HepG2 (cell line): ENCODE data around the gene PANX1. TPM values are rescaled to one million over a fixed set of nuclear protein-coding genes. Genes with fewer than 3 reads are reported as not detected.

Source experiments
- ATAC-seq: fragments of 200-7000 bp; cut with Tn5 transposase; 3 replicates; pipeline ENCODE4 v1.9.1; 2020; ENCODE audit warnings: mild to moderate bottlenecking, moderate library complexity
- BruUV-seq: library from RNA; stranded (reverse); fragments of 400-500 nt; replicated peaks from 2 replicates; lab custom pipeline; 2021; lab: Mats Ljungman, UMichigan
- CTCF ChIA-PET: fragments of 300-600 bp; formaldehyde crosslinking; extraction: SDS; loops from one replicate; lab custom pipeline; 2021; ENCODE audit warnings: low total read pairs, inconsistent platforms, low intra/inter-chr PET ratio; lab: Yijun Ruan, JAX
- POLR2A ChIA-PET: fragments of 350-600 bp; sonication (Branson Sonifier 250); formaldehyde crosslinking; loops from one replicate; lab custom pipeline; 2020; ENCODE audit warnings: antibody characterized with exemption, inconsistent platforms; lab: Yijun Ruan, JAX
- DNase-seq: peaks from one replicate; pipeline ENCODE4 v3.0.0-alpha.2; 2015; ENCODE audit warnings: low spot score
- FAIRE-seq: peaks from 3 replicates; lab custom pipeline; 2011; peaks lifted over from hg19 to GRCh38; lab: Jason Lieb, UNC
- H2AFZ ChIP-seq: one replicate; pipeline ENCODE4 v1.6.1; 2011; ENCODE audit warnings: low read length, inconsistent platforms
- H3K27ac ChIP-seq: fragments of 300-600 bp; 3 replicates; pipeline ENCODE4 v1.8.0; 2011; ENCODE audit warnings: mixed run types, mild to moderate bottlenecking, mixed read lengths, low read length, inconsistent platforms; ENCODE audit not compliant: insufficient read depth; ENCODE audit errors: extremely low read length
- H3K27me3 ChIP-seq, 2 experiments: fragments of 200-600 bp in 1 of 2; 2 replicates in 1 of 2; 3 replicates in 1 of 2; pipeline versions ENCODE4 v1.6.0 to v1.8.0; 2011; ENCODE audit warnings: low read length in 2 of 2, mild to moderate bottlenecking in 2 of 2, moderate library complexity in 2 of 2, inconsistent platforms in 1 of 2; ENCODE audit not compliant: insufficient read depth in 2 of 2, control insufficient read depth in 1 of 2
- H3K36me3 ChIP-seq, 2 experiments: fragments of 200-600 bp in 1 of 2; replicated peaks in 1 of 2; 2 replicates in 1 of 2; 3 replicates in 1 of 2; pipeline versions ENCODE4 v1.5.1 to v1.8.0; 2011; ENCODE audit warnings: low read length in 2 of 2, inconsistent platforms in 1 of 2; ENCODE audit not compliant: insufficient read depth in 2 of 2, control insufficient read depth in 1 of 2
- H3K4me1 ChIP-seq: 2 replicates; pipeline ENCODE4 v1.5.1; 2012; ENCODE audit warnings: low read length, inconsistent platforms; ENCODE audit not compliant: insufficient read depth
- H3K4me2 ChIP-seq: 2 replicates; pipeline ENCODE4 v1.6.0; 2011; ENCODE audit warnings: low read depth, low read length, inconsistent platforms
- H3K4me3 ChIP-seq, 3 experiments: fragments of 200-600 bp in 1 of 3; sonication (generic), shearing (Covaris generic) in 1 of 3; replicated peaks in 1 of 3; 2 replicates each; pipeline ENCODE4 v1.5.1; 2011 to 2016; ENCODE audit warnings: low read length in 3 of 3, inconsistent platforms in 2 of 3, low read depth in 2 of 3, mild to moderate bottlenecking in 2 of 3, control low read depth in 1 of 3, mixed read lengths in 1 of 3; ENCODE audit not compliant: insufficient read depth in 1 of 3
- H3K79me2 ChIP-seq: one replicate; pipeline ENCODE4 v1.6.1; 2011; ENCODE audit warnings: low read length, inconsistent platforms; ENCODE audit not compliant: insufficient read depth
- H3K9ac ChIP-seq: 2 replicates; pipeline ENCODE4 v1.6.0; 2011; ENCODE audit warnings: mild to moderate bottlenecking, low read depth, low read length, inconsistent platforms; ENCODE audit not compliant: insufficient read depth
- H3K9me3 ChIP-seq: 2 replicates; pipeline ENCODE4 v1.5.1; 2012; ENCODE audit warnings: mild to moderate bottlenecking, low read length
- H4K20me1 ChIP-seq: 2 replicates; pipeline ENCODE4 v1.6.0; 2011; ENCODE audit warnings: inconsistent platforms, mild to moderate bottlenecking, low read length, moderate library complexity; ENCODE audit not compliant: insufficient read depth
- AKAP8 ChIP-seq: sonication (generic); formaldehyde crosslinking; IDR thresholded peaks from 2 replicates; pipeline ENCODE4 v1.5.1; 2020; ENCODE audit warnings: mild to moderate bottlenecking, missing genetic modification reagents
- CHD2 ChIP-seq: IDR thresholded peaks from 2 replicates; pipeline ENCODE4 v1.6.1; 2011; ENCODE audit warnings: low read depth, low read length, improper control_type of control experiment
- GATAD2A ChIP-seq: IDR thresholded peaks from 2 replicates; pipeline ENCODE4 v1.6.1; 2016
- IRX3 ChIP-seq: sonication (generic); formaldehyde crosslinking; IDR thresholded peaks from 2 replicates; pipeline ENCODE4 v1.8.1; 2023; ENCODE audit warnings: mild to moderate bottlenecking, low read depth, missing genetic modification reagents, borderline replicate concordance
- KDM5A ChIP-seq: fragments of 200-600 bp; sonication (generic); IDR thresholded peaks from 2 replicates; pipeline ENCODE4 v1.7.0; 2018; ENCODE audit warnings: antibody characterized with exemption, mild to moderate bottlenecking, low read length, borderline replicate concordance
- KLF13 ChIP-seq: sonication (generic); formaldehyde crosslinking; IDR thresholded peaks from 2 replicates; pipeline ENCODE4 v1.4.0; 2020; ENCODE audit warnings: mild to moderate bottlenecking, missing genetic modification reagents
- SMAD3 ChIP-seq: sonication (generic); formaldehyde crosslinking; IDR thresholded peaks from 2 replicates; pipeline ENCODE4 v1.4.0; 2020; ENCODE audit warnings: missing genetic modification reagents
- SRY ChIP-seq: sonication (generic); formaldehyde crosslinking; IDR thresholded peaks from 2 replicates; pipeline ENCODE4 v1.8.0; 2022; ENCODE audit warnings: mild to moderate bottlenecking, missing genetic modification reagents
- ZBTB3 ChIP-seq: sonication (generic); formaldehyde crosslinking; IDR thresholded peaks from 2 replicates; pipeline ENCODE4 v1.4.0; 2020; ENCODE audit warnings: low read depth, mild to moderate bottlenecking, moderate library complexity, missing genetic modification reagents, borderline replicate concordance
- ZNF354B ChIP-seq: sonication (generic); formaldehyde crosslinking; IDR thresholded peaks from 2 replicates; pipeline ENCODE4 v1.8.0; 2022; ENCODE audit warnings: mild to moderate bottlenecking, missing genetic modification reagents
- ZSCAN31 ChIP-seq: sonication (generic); formaldehyde crosslinking; IDR thresholded peaks from 2 replicates; pipeline ENCODE4 v1.5.0; 2020; ENCODE audit warnings: low read depth, mild to moderate bottlenecking, missing genetic modification reagents
- WGBS: methylation state at CpG from one replicate; pipeline ENCODE4 v1.1.6; 2017; ENCODE audit warnings: low lambda C conversion rate; 5-methylcytosine and 5-hydroxymethylcytosine counted together
- in situ Hi-C: cut with HindIII; loops from 2 replicates; pipeline ENCODE4 v1.10.0; 2017; ENCODE audit warnings: low pct_unique_long_range_greater_than_20kb; ENCODE audit not compliant: extremely low pct_ligation_motif_present
- intact Hi-C: fragments of 100-400 bp; cut with micrococcal nuclease; formaldehyde crosslinking; loops from one replicate; pipeline ENCODE4 v1.10.0; 2022; ENCODE audit not compliant: unreplicated experiment
- polyA plus RNA-seq, 8 experiments: library from polyadenylated mRNA; depleted of rRNA in 3 of 8; stranded (reverse) in 7 of 8; unstranded in 1 of 8; fragments of >200 nt; fragmentation: Illumina TruSeq in 4 of 8; extraction: Trizol in 4 of 8; gene quantifications; 2 replicates each; pipeline versions ENCODE4 v1.2.1 to v1.2.3, GENCODE V29; 2011 to 2016; ENCODE audit warnings: low read depth in 4 of 8, missing spikeins in 1 of 8, mixed read lengths in 1 of 8; ENCODE audit not compliant: insufficient read depth in 1 of 8
- total RNA-seq, 5 experiments: library from RNA; depleted of rRNA; stranded (reverse); fragments of >200 nt; fragmentation: Illumina TruSeq; extraction: Trizol; gene quantifications; 2 replicates each; pipeline ENCODE4 v1.2.3, GENCODE V29; 2016; ENCODE audit warnings: low read depth in 1 of 5
- TF ChIP-seq, protein P1 (sequence below): sonication (generic); formaldehyde crosslinking; conservative IDR thresholded peaks from 2 replicates; pipeline ENCODE4 v1.8.1; 2023; ENCODE audit warnings: missing genetic modification reagents

The PANX1 gene
- total and polyA plus RNA-seq, 2 of the 13 experiments (the other 11 are each of a cell fraction or from before 2014, with no cell fraction given): 8.3 to 24.8 TPM

DNA sequence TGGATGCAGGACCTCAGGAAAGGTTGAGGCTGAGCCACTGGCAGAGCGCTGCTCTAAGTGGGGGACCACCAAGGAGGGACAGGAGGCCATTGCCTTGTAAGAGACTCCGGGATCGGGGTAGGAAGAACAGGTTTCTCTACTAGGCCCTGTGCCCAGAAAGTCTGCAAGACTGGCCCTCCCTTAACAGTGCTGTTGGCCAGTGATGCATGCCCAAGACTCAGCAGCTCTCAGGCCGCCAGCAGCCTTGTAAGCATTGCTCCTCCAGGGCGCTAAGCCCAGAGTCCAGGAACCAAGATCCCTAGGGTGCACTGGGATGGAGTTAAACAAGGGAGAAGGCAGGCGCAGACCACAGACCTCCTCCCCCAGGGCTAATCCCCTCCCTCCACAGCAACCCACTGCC, 39.3 kb upstream of the PANX1 start:
- Histone ChIP-seq H4K20me1 (no peaks in the 10 kb centered on the region), H3K36me3 (no peaks in the 10 kb centered on the region), H3K9ac (no peak overlapping the region), H3K27me3 (no peaks in the 10 kb centered on the region), H3K4me2 (no peak overlapping the region), H3K4me3 (no peak overlapping the region)
- no peak for DNase-seq
- BruUV-seq: no TSS peak
- in situ Hi-C loops: no loop called here
- CTCF ChIA-PET: no interaction called here
- POLR2A ChIA-PET: no interaction called here
- WGBS: 70% methylated on average over 4 of the region's 6 CpGs
- TF ChIP-seq GATAD2A (CRISPR knock-in tag) (no peak), ZBTB3 (CRISPR knock-in tag) (no peak), KLF13 (CRISPR knock-in tag) (no peak), SRY (CRISPR knock-in tag) (no peak), AKAP8 (CRISPR knock-in tag) (no peak), KDM5A (no peak), ZNF354B (CRISPR knock-in tag) (no peak), ZSCAN31 (CRISPR knock-in tag) (no peak), SMAD3 (CRISPR knock-in tag) (no peak), CHD2 (no peak), IRX3 (no peak)
- TF ChIP-seq, protein P1, sequence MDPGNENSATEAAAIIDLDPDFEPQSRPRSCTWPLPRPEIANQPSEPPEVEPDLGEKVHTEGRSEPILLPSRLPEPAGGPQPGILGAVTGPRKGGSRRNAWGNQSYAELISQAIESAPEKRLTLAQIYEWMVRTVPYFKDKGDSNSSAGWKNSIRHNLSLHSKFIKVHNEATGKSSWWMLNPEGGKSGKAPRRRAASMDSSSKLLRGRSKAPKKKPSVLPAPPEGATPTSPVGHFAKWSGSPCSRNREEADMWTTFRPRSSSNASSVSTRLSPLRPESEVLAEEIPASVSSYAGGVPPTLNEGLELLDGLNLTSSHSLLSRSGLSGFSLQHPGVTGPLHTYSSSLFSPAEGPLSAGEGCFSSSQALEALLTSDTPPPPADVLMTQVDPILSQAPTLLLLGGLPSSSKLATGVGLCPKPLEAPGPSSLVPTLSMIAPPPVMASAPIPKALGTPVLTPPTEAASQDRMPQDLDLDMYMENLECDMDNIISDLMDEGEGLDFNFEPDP (CRISPR knock-in tag): no peak
- TF ChIP-seq, all 625 proteins: peak for 0
- Histone ChIP-seq H2AFZ (no peak overlapping the region), H3K27ac (no peak overlapping the region), H3K4me1 (no peaks in the 10 kb centered on the region), H3K9me3 (no peaks in the 10 kb centered on the region), H3K79me2 (no peaks in the 10 kb centered on the region)
- FAIRE-seq (no peak), ATAC-seq (no peak)
- intact Hi-C loops: no loop called here
